PC-9 (cell line): Measurements from ENCODE around the gene ST6GALNAC3. TPM values are rescaled to one million over a fixed set of nuclear protein-coding genes. Genes with fewer than 3 reads are reported as not detected.

Experiments
- BruUV-seq: library from RNA; stranded (reverse); fragments of 400-500 nt; replicated peaks from 2 replicates; lab custom pipeline; 2021; lab: Mats Ljungman, UMichigan
- CTCF ChIA-PET: fragments of 300-600 bp; sonication (Branson Sonifier 250); formaldehyde crosslinking; loops from one replicate; lab custom pipeline; 2022; ENCODE audit warnings: antibody characterized with exemption; lab: Charles Lee
- POLR2A ChIA-PET: fragments of 300-600 bp; sonication (Branson Sonifier 250); formaldehyde crosslinking; loops from one replicate; lab custom pipeline; 2022; ENCODE audit warnings: antibody characterized with exemption; ENCODE audit not compliant: unreplicated experiment; lab: Charles Lee
- DNase-seq, 2 experiments: peaks; one replicate each; pipeline versions ENCODE4 v3.0.0 to v3.0.0-alpha.2; 2015 to 2022; ENCODE audit warnings: mixed read lengths in 1 of 2
- H2AFZ ChIP-seq: fragments of 200-600 bp; sonication (generic); 2 replicates; pipeline ENCODE4 v1.8.1; 2017; ENCODE audit warnings: antibody characterized with exemption
- H3F3A ChIP-seq: fragments of 200-600 bp; sonication (generic); 2 replicates; pipeline ENCODE4 v1.8.1; 2017; ENCODE audit warnings: antibody characterized with exemption, mild to moderate bottlenecking, low read depth; ENCODE audit not compliant: insufficient read depth
- H3K27ac ChIP-seq: fragments of 200-600 bp; sonication (generic); 2 replicates; pipeline ENCODE4 v1.6.1; 2016; ENCODE audit warnings: mixed run types
- H3K27me3 ChIP-seq: fragments of 200-600 bp; sonication (generic); 2 replicates; pipeline ENCODE4 v1.6.1; 2016; ENCODE audit warnings: low read depth, mixed run types; ENCODE audit not compliant: insufficient read depth
- H3K36me3 ChIP-seq: fragments of 200-600 bp; sonication (generic); 2 replicates; pipeline ENCODE4 v1.6.1; 2016; ENCODE audit warnings: low read depth, mixed run types
- H3K4me1 ChIP-seq: fragments of 200-600 bp; sonication (generic); replicated peaks from 2 replicates; pipeline ENCODE4 v1.6.1; 2016; ENCODE audit warnings: mixed run types; ENCODE audit not compliant: insufficient read depth
- H3K4me2 ChIP-seq: fragments of 200-600 bp; sonication (generic); 2 replicates; pipeline ENCODE4 v1.6.1; 2017; ENCODE audit warnings: mixed run types
- H3K4me3 ChIP-seq: fragments of 200-600 bp; sonication (generic); 2 replicates; pipeline ENCODE4 v1.6.1; 2016; ENCODE audit warnings: mixed run types
- H3K79me2 ChIP-seq: fragments of 200-600 bp; sonication (generic); 2 replicates; pipeline ENCODE4 v1.6.1; 2017; ENCODE audit warnings: low read depth, mixed run types
- H3K9me2 ChIP-seq: fragments of 200-600 bp; sonication (generic); 2 replicates; pipeline ENCODE4 v1.8.1; 2017; ENCODE audit warnings: mild to moderate bottlenecking; ENCODE audit not compliant: insufficient read depth
- H3K9me3 ChIP-seq: fragments of 200-600 bp; sonication (generic); 2 replicates; pipeline ENCODE4 v1.8.1; 2016; ENCODE audit warnings: low read depth; ENCODE audit not compliant: insufficient read depth
- H4K20me1 ChIP-seq: fragments of 200-600 bp; sonication (generic); 2 replicates; pipeline ENCODE4 v1.8.1; 2017; ENCODE audit not compliant: insufficient read depth
- CTCF ChIP-seq: fragments of 200-600 bp; sonication (generic); conservative IDR thresholded peaks from 2 replicates; pipeline ENCODE4 v1.6.1; 2017; ENCODE audit warnings: mixed run types, antibody characterized with exemption, mild to moderate bottlenecking, moderate library complexity
- EZH2 ChIP-seq: fragments of 200-600 bp; sonication (generic); IDR thresholded peaks from 2 replicates; pipeline ENCODE4 v1.8.0; 2017; ENCODE audit warnings: antibody characterized with exemption, low read depth
- intact Hi-C: fragments of 100-400 bp; cut with micrococcal nuclease; formaldehyde crosslinking; loops from one replicate; pipeline ENCODE4 v1.10.0; 2022; ENCODE audit not compliant: unreplicated experiment
- total RNA-seq: library from RNA; stranded (reverse); gene quantifications from 2 replicates; pipeline ENCODE4 v1.2.3, GENCODE V29; 2021

ST6GALNAC3 gene
- total RNA-seq, 1 experiment from 2014 or later = 0.04 TPM

- no peak for TF ChIP-seq CTCF
- TF ChIP-seq EZH2 = no peak
- Histone ChIP-seq H3K4me3 (no peak overlapping the region), H4K20me1 (no peaks in the 10 kb centered on the region), H3K9me2 (no peaks in the 10 kb centered on the region), H3K4me2 (no peak overlapping the region), H3K36me3 (no peaks in the 10 kb centered on the region), H3K79me2 (no peaks in the 10 kb centered on the region), H3K27ac (no peak overlapping the region), H3K9me3 (no peaks in the 10 kb centered on the region), H3F3A (no peaks in the 10 kb centered on the region), H2AFZ (no peak overlapping the region), H3K27me3 (no peaks in the 10 kb centered on the region; the same call in 1 of the 2 replicates), H3K4me1 (no peaks in the 10 kb centered on the region)
- no TSS peak for BruUV-seq
- DNase-seq = no peak
- ChIA-PET POLR2A (no interaction called here), CTCF (no interaction called here)
- intact Hi-C loops = no loop called here
Measured at GRCh38 chr1:76237211-76237610, 162.7 kb downstream of the ST6GALNAC3 start.

- Histone ChIP-seq H3K4me2 (no peak overlapping the region), H4K20me1 (no peaks in the 10 kb centered on the region), H3K27ac (no peak overlapping the region), H3K9me2 (no peaks in the 10 kb centered on the region), H3K4me3 (no peak overlapping the region), H3K36me3 (no peaks in the 10 kb centered on the region), H3K27me3 (no peaks in the 10 kb centered on the region; the same call in 1 of the 2 replicates), H2AFZ (no peak overlapping the region), H3K4me1 (no peaks in the 10 kb centered on the region), H3K79me2 (no peaks in the 10 kb centered on the region), H3K9me3 (no peaks in the 10 kb centered on the region), H3F3A (no peaks in the 10 kb centered on the region)
- DNase-seq = no peak
- ChIA-PET CTCF (interaction anchor here (0.6 kb wide), 1 partner anchor 22 kb away, joined by 3 read pairs; no protein-coding TSS in a partner anchor), POLR2A (no interaction called here)
- BruUV-seq = no TSS peak
- intact Hi-C loops = no loop called here
- no peak for TF ChIP-seq EZH2
- TF ChIP-seq CTCF = no peak
Measured at GRCh38 chr1:76238094-76238628, 163.6 kb downstream of the ST6GALNAC3 start.

GRCh38 chr1:76239470-76239918 lies 164.9 kb downstream of the ST6GALNAC3 start:
- Histone ChIP-seq H3K4me3 (no peak overlapping the region), H3K9me3 (no peaks in the 10 kb centered on the region), H2AFZ (no peak overlapping the region), H4K20me1 (no peaks in the 10 kb centered on the region), H3K79me2 (no peaks in the 10 kb centered on the region), H3K36me3 (no peaks in the 10 kb centered on the region), H3K27ac (no peak overlapping the region), H3K27me3 (no peaks in the 10 kb centered on the region; the same call in 1 of the 2 replicates), H3K4me1 (no peaks in the 10 kb centered on the region), H3F3A (no peaks in the 10 kb centered on the region), H3K9me2 (no peaks in the 10 kb centered on the region), H3K4me2 (no peak overlapping the region)
- TF ChIP-seq EZH2 (no peak), CTCF (no peak)
- CTCF ChIA-PET = no interaction called here
- BruUV-seq = no TSS peak
- DNase-seq = no peak
- POLR2A ChIA-PET = no interaction called here
- intact Hi-C loops = no loop called here
